HL-60/S4 treated with phorbol 12-myristate 13-acetate at 8.2 ng/mL for 4 days and 3 days (cell line): Measurements from ENCODE around the gene ANKRD13B.

Experiments used
- in situ Hi-C: fragments of 300-500 bp; cut with MboI; formaldehyde crosslinking; loops from 2 replicates; pipeline ENCODE4 v1.15.0; 2022; ENCODE audit warnings: low sequenced_read_pairs

The ANKRD13B gene

DNA sequence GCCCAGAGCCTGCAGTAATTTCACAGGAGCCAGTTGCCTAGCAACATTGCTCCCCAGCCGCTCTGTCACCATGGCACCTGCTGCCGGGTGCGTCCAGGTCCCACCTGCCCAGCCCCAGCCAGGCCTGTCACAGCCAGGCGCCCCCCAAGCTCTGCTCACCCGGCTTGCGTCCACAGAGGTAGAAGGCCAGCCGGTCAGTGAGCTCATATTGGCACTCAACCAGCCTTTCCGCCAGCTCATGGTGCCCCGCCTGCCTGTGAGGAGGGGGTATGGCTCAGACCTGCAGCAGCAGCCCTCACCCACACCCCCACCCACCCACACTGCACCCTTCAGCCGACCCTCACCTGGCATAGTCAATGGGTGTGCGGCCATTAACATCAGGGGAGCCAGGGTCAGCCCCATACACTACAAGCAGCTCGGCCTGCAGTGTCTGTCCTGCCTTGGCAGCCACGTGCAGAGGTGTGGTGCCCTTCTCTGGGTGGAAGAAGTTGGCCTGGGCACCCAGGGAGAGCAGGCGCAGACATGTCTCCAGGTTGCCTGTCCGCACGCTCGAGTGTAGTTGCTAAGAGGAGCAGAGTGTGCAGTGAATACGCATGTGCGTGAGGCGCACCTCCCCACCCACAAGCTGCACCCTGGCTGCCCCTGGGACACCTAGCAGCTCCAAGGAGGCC lies 11.2 kb upstream of the ANKRD13B start:
- in situ Hi-C loops: no loop called here

DNA sequence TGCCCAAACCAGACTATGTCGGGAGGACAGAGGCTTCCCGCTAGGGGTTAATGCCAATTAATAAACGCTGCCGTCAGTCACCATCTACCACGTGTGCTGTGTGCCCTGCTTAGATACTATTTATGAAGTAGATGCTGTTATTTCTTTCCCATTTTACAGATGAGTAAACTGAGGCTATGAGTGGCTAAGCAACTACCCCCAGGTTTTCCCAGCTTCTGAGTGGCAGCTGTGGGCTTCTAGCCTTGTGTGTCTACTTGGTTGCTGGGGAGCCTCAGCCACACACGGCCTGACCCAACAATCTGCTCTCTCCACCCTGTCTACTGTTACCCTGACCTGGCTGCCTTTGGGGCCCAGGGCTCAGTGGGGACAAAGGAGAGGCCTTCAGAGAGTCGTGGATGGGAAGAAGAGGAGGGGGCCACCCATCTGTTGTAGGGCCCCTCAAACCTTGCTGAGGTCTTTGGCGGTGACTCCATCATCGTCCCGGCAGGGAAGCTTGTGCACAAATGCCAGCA lies 10.6 kb upstream of the ANKRD13B start:
- in situ Hi-C loops: no loop called here

- in situ Hi-C loops: no loop called here
Measured at GRCh38 chr17:29582772-29583171, 10.2 kb upstream of the ANKRD13B start.

- in situ Hi-C loops: no loop called here
Measured at GRCh38 chr17:29583324-29584248, 9.3 kb upstream of the ANKRD13B start.

- in situ Hi-C loops: no loop called here
Measured at GRCh38 chr17:29584452-29585079, 8.4 kb upstream of the ANKRD13B start.

DNA sequence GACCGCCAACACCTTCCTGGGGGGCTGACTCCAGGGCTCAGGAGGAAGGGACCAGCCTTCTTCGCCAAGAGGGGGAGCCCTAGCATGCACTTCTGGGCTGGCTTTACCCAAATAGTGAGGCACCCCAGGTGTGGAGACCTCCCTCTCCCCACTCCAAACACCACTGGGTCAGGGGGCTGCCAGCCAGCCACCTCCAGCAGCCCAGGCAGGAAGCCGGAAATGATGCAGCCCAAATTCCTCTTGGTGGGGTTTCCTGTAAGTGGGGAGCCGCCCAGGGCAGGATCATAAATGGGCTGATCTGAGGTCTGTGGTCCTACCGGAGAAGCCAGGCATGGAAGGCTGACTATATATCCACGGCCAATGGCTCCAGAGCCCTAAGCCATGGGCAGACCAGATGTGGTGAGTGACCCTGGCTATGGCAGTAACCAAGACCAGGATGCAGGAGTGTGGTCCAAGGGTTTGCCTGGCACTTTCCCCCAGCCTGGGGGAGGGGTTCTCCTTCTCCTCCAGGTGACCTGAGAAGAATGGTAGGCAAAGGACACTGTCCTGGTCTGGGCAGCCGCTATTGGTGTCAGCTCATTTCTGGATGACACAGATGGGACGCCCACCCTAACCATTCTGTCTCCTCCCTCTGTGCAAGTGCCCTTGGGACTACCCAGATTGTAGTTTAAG lies 7.7 kb upstream of the ANKRD13B start:
- in situ Hi-C loops: no loop called here

DNA sequence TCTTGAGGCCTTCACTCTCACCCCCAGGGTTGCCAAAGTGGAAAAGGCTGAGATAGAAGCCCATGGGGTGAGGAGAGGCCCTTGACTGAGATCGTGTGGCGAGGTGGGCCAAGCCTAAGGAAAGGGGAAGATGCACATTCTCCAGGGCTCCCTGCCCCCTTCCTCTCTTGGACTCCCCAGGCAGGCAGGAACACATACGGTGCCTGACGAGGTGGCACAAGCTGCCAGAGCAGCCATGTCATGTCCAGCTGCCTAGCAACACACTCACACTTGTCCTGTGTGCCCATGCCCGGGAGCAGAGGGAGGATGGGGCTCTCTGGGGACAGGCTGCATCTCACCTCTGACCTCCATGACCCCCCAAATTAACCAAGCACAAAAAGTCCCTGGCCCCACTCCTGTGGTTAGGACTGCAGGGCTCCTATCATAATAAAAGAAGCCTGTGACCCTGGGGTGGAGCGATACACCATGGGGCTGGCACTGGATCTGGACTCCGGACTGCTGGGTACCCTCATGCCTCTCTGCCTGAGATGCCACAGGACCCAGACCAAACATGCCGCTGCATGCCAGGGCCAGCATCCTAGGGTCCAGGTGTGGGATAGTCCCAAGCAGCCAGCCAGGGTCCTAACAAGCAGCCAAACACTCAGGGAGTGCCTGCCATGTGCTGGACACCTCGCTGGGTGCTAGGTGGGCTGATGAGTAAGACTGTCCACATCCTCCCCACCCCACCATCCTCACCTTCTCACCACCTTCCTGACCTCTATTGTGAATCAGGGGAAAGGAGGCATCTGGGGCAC lies 6.1 kb upstream of the ANKRD13B start:
- in situ Hi-C loops: no loop called here

DNA sequence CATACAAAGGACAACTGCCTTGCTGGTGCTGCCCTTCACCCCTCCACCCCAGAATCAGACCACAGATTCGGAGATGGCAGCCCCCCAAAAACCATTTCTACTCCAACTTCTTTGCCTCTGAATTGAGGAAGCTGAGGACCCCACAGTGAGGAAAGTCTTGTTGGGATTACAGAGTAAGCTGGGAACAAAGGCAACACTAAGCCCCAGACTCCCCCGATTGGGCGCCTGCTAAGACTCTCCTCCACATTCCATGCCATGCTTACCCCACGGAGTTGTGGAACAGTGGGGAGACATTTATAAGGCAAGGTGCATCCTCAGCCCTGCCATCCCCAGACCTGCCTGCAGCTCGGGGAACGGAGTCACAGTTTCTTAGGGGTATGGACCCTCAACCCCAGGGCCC lies 5.3 kb upstream of the ANKRD13B start:
- in situ Hi-C loops: no loop called here

GRCh38 chr17:29588017-29588561 lies 4.8 kb upstream of the ANKRD13B start:
- in situ Hi-C loops: no loop called here

DNA sequence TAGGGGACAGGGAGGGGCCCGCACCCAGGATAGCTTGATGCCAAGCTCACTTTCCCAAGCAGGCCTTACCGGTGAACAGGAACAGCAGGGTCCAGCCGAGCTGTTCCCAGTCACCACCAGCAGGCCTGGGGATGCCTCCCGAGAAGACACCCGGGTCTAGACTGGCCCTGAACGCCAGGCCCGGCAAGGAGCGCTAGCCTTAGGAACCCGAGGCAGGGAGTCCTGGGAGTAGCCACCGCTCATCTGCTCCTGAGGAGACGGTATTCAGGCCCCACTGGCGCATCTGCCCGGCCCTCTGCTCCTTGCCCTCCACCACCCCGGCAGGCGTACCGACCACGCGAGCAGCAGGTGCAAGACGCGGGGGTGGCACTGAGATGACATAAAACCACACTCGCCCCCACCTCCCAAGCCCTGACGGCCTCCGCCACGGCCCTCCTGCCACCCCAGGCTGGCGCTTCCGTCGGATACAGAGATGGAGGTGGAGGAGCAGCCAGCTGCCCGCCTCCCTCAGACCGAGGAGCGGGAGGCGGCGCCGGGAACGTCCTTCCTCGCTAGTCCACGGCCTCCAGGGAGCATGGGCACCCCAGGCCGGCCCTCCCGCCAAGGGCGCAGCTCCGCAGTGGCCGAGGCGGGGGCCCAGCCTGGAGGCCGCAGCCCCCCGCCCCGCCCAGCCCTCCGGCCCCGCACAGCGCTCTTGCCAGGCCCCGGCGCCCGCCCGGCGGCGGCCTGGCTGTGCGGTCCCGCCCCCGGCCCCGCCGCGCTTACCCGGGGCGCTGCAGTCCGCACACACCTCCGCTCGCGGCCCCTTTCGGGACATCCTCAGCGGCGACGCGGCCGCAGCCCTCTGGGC lies 4.1 kb upstream of the ANKRD13B start:
- in situ Hi-C loops: no loop called here

GRCh38 chr17:29589524-29590410 lies 3.2 kb upstream of the ANKRD13B start, which contains the start of gene GIT1:
Gene GIT1 (minus strand): TSS chr17:29589648. CDS start chr17:29589378, 270 bp downstream.
- in situ Hi-C loops: no loop called here

GRCh38 chr17:29590411-29591145 lies 2.4 kb upstream of the ANKRD13B start:
- in situ Hi-C loops: no loop called here

DNA sequence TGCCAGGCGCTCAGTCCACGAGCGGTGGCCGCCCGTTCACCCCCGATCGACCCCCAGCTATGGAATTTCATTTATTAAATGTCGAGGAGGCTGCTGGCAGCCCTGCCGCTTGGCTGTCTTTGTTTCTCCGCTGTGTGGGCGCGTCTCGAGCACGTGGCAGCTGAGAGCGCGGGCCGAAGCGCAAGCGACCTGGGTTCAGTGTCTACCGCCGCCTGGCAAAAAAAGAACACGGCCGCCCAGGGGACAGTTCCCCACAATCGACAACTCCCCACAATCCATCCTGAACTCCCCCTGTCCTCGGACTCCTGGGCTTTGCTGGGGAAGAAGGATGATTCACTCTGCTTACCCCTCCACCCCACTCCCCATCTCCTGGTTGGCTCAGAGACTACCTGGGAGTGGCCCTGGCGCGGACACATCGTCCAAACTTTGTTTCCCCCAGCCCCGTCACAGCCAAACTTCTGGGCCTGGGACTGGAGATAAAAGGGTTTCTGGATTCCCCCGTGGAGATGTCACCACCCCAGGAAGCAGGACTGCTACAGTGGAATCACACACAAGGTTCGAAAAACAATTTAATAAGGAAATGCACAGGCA lies 1.7 kb upstream of the ANKRD13B start:
- in situ Hi-C loops: no loop called here

- in situ Hi-C loops: no loop called here
Measured at GRCh38 chr17:29591737-29592608, 959 bp upstream of the ANKRD13B start.

DNA sequence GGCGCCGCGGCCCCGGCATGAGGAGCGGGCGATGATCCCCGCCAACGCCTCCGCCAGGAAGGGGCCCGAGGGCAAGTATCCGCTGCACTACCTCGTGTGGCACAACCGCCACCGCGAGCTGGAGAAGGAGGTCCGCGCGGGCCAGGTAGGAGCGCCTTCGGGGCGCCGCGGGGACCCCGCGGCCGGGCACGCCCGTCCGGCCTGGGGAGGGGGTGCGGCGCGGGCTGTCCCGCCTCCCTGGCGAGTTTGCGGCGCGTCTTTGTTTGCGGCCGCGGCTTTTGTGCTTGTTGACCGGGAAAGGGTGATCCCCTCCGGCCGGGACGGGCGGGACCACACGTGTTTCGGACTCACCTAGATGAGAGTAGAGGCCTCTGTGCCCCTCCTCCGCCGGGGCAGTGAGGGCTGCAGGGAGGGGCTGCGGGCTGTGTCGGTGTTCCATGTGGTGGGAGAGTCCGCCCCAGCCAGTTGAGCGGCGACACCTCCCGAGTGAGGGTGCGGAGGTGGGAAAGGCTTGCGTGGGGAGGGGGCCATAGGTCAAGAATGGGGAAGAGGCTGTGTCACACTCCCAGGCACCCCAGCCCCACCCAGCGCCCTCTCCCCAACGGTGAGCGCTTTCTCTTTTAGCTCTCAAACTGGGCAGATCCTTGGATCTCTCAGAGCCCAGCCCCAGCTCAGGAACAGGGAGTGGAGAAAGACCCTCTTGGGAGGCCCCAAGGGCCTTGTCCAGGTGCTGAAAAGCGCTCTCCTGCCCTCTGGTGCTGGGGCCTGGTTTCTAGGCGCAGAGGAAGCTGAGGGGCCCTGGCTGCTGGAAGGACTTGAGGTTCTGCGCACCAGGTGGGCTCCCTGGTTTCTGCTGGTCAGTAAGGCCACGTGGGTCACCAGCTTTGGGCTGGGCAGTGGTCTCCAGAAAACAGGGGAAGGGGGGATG lies 923 bp downstream of the ANKRD13B start:
- in situ Hi-C loops: no loop called here
